Measurements from ENCODE around the gene SMIM12.

Gene SMIM12, protein sequence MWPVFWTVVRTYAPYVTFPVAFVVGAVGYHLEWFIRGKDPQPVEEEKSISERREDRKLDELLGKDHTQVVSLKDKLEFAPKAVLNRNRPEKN

DNA sequence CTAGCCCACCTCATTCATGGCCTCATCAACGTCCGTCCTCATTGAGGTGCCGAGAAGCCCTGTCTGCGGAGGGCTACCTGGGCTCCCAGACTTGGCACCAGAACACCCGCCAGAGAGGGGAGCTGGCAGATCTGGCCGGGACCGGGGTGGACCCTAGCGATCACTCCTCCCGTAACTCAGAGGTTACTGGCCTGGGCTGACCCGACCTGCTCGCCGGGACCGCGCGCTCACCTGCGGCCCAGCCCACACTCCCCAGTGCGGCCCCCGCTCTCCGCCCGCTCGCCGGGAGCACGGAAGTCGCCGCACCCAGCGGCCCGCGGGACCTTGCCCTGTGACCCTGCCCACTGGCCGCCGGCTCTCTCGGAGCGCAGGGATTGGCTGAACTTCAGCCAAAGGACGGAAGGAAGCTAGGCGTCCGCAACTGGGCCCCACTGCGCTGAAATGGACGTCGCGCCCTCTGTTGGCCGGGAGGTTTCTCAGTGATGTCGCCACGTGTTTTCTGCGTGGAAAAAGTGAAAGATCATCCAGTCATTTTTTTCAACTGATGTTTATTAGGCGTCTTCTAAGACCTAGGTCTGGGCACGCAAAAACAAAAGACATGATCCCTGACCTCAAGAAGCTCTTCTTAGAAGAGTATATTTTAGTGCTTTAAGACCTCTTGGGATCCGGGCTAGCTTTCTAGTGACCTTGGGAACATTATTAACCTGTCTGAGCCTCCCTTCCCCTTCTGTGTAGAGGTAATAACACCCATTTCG, at the start of gene SMIM12:
TSS of gene SMIM12 (minus strand) at position 304 of the 755 bp plus-strand sequence. CDS start 3,772 bp downstream, outside the sequence.
- DNase-seq (ENCODE audit: low read depth in 2 of 2): peak; percentile 77 to 79

DNA sequence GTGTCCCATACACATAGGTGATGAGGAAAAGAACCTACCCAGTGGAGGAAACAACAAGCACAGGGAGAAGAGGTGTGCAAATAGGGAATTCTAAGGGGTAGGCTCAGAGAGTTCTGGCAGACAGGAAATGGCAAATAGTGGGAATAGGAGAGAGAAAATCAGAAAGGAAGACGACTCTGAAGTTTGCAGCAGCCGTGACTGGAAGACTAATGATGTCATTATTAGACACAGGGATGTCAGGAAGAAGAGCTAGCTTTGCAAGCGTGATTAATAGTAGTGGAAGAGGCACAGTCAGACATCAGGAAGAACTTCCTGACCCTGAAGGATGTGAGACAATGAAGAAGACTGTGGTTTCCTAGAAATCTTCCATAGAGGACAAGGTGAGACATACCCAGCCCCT, 48.8 kb upstream of the SMIM12 start:
- no peak for DNase-seq (ENCODE audit: low read depth in 2 of 2)

DNA sequence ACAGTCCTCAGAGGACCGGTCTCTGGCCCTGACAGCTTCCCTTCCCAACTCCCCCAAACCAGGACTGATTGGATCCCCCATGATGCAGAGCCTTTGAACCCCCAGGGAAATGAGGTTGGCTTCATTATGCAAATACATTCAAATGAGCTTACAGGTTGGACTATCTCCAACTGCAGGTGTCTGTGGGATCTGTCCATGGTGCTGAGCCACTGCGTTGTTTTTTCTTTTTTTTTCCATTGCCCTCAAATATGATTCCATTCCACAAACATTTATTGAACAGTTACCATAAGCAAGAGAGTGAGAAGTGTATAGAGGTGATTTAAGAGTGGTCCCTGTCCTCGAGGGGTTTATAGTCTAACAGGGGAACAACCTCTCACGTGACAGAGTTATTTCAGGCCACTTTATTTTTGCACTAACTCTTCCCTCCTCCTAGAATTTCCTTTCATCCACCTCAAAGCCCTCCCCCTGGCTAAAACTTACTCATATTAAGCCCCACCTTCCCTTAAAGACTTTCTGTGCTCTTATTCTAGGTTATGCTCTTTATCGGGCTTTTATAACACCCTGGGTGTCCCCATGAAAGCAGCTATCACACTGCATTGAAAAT, 48.0 kb upstream of the SMIM12 start:
- DNase-seq (ENCODE audit: low read depth in 2 of 2): no peak

DNA sequence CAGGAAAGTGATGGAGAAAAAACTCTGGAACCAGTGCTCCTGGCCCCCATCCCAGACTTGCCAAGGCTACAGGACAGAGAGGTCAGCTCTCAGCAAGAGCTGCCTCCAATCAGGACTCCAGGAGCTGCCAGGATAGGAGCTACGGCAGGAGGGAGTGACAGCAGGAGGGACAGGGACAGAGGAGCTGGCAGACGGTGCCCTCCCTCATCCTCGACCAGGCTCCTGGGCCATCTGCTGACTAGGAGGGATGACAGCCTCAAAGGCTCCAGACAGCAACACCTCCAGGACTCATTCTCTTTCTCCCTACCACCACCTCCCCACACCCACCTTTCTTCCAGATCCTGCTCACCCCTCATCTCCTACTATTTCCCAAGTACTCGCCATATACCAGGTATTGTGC, 47.2 kb upstream of the SMIM12 start:
- no peak for DNase-seq (ENCODE audit: low read depth in 2 of 2)

DNA sequence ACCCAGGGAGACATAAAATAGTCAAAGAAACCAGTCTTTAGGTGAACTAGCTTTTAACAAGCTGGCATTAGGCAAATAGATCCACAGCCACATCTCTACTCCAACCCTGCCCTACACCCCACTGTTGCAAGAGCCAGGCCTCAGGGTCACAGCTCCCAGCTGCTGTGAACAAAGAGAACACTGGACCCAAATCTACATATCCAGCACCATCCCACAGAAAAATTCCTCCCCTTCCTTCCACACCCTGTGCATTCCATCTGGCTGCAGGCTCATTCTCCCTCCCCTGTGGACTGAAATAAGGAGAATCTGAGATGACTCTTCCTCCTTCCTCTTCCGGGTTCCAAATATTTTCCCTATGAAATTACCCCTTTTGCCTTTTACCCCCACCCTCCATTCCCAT, 46.7 kb upstream of the SMIM12 start:
- DNase-seq (ENCODE audit: low read depth in 2 of 2): no peak

DNA sequence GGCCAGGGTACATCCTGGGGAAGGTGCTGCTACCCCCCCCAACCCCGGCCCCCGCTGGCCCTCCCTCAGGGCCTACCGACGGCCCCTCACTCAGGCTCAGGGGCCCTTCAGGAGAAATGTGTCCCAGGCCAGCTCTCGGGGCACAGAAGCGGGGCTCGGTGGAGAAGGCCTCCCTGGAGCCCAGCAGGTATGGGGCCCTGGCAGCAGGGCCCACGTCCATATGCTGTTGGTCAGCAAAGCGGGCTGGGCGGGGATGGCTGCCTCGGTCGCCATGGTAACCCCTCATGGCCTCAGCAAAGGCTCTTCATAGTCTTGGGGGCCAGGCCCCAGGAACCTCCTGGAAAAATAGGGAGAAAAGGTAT, 45.5 kb upstream of the SMIM12 start:
- DNase-seq (ENCODE audit: low read depth in 2 of 2): no peak

DNA sequence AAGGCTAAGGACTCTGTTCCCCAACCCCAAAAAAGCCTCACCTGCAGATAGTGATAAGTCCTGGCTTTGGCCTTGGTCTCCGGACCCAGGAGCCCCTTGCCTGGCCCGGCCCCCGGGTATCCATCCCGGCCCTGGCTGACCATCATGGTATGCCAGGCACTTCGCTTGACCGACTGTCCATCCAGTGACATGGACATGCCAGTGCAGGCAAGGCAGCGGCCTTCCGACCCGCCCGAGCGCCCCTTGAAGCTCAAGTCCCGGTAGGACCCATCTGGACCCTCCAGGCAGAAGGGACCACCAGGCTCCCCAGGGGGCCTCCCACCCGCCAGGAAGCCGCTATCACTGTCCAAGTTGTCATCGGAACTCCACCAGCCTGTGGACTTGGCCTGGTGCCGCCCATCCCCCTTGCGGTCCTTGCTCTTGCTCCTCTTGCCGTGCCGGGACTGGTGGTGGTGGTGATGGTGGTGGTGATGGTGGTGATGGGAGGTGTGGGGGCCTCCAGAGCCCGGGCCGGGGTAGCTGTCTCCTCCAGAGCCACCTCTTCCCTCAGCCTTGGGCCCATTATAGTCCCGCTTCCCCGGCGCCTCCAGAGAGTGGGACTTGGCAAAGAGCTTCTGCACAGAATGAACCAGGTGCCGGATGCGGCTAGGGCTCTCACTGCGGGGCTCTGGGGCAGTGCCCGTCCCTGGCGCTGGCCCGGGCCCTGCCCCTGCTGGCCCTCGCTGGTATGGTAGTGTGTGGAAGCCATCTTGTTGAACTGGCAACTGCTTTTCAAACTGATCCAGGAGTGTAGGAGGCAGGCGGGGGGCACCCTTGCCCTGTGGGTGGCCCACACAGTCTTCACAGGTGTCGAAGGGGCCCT, 44.9 kb upstream of the SMIM12 start:
- DNase-seq (ENCODE audit: low read depth in 2 of 2): no peak

DNA sequence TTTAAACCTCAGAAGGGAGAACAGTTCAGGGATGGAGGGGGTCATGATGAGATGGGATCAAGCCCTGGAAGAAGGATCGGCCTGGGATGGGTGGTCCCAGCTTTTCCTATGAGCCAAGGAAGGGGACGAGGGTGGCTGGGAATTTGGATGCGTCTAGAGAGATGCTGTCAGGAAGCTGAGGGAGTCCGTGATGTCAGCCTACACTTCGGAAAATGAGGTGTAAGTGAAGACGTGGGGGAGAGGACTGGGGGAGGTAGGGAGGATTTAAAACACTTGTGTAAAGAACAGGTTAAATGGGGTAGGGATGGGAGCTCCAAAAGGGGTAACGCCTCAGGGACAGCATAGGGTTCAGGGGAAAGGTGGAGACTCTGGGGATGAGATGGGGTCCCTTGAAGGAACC, 42.4 kb upstream of the SMIM12 start:
- no peak for DNase-seq (ENCODE audit: low read depth in 2 of 2)

DNA sequence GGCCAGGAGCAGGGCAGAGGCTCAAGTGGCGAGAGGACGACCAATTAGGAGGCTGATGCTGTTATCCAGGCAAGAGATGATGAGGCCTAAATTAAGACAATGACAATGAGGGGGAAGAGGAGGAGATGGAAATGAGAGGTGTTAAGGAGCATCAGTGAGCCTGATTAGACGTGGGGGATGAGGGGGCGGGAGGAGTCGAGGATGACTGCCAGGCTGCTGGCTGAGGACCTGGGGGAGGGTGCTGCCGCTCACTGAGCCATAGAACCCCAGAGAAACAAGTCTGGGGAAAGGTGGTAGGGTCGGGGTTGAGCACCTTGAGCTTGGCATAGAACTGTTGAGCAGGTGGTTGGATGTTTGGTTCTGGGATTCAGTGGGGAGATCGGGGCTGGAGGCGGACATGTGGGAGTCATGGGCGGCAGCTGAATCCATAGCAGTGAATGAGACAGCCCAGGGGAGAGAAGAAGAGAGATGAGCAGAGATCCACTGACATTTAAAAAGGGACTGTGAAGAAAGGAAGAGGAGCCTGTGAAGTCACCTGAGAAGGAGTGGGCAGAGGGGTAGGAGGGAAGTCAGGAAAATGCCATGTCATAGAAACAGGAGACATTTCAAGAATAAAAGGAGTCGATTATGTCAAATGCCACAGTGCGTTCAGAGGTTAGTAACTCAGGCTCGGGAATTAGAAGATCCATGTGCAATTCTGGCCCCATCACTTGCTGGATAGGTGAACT, 41.4 kb upstream of the SMIM12 start:
- no peak for DNase-seq (ENCODE audit: low read depth in 2 of 2)

DNA sequence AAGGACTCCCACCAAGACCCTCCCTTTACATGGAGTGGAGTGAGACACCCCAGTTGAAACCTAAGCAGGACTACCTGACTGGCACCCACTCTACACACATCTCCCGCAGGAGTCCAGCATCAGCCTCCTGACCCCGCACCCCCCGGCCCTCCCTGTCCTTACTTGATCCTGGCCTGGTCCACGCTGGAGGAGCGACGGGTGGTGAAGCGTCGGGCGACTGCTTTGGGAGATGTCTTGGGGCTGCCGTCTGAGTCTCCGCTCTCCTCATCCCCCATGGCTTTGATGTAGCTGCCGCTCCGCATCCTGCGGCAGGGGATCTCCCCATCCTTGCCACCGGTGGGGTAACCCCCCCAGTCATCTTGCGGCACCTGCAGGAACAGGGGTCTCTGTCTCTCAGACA, 40.4 kb upstream of the SMIM12 start:
- DNase-seq (ENCODE audit: low read depth in 2 of 2): no peak

DNA sequence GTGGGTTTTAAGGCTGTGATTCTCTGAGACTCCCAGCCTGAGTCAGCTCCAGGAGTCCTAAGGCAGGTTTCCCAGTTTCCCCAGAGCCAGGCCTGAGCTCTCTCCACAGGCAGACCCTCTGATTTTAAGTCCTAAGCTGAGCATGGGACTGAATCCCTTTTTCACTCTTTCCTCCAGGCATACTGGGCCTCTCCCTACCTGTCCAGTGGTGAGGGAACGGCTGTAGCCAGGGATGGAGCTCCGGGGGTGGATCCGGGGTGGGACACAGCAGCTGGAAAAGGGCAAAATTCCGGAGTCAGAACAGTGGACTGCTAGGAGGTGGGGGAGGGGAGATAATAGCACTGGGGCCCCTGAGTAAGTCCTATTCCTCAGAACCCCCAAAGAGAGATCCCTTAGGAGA, 39.9 kb upstream of the SMIM12 start:
- no peak for DNase-seq (ENCODE audit: low read depth in 2 of 2)

DNA sequence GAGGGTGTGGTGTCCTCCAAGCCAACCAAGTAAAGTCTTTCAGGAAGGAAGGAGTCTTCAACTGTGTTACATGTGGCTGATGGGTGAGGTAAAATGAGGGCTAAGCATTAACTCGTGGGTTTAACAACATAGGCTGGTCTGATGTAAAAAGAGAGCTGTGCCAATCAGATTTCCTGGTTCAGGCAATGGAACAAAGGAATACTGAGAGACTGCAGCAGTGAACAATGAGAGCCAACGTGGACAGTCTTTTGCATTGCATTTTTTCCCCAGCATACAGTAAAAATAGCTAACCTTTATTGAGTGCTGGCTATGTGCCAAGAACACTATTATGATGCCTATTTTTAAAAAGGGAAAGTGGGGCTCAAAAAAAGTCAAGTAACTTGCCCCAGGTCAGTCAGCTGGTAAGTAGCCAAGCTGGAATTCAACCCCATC, 38.8 kb upstream of the SMIM12 start:
- DNase-seq (ENCODE audit: low read depth in 2 of 2): no peak

DNA sequence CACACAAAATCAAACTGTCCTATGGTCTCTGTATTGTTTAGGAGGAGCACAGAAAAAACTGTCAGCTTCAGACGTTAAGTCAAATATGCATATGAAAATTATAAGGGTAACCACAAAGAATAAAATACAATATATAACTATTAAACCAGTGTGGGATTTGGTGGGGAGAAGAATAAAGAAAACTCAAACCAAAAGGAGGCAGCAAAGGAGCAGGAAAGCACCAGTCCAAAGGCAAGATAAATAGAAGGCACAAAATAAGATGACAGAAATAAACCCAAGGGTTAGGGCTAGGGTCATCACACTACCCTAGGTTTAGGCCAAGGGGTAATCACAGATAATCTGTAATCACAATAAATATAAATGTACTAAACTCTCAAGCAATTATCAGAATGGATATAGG, 37.1 kb upstream of the SMIM12 start:
- no peak for DNase-seq (ENCODE audit: low read depth in 2 of 2)

DNA sequence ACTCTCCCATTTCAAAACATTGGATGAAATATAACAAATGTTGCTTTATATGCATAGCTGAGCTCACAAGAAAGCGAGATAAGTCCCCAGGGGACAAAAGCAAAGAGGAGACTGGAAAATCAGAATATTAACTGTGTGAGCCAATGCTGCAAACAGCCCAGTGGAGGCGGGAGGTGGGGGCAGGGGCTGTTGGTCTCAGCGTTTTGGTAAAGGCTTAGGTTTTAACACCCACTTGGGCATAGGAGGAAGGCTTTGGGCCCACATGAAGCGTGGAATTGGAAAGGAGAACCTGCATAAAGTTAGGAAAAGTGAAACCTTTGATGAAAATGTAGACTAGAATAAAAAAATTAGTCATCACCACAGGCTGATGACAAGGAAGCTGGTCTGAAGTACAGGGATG, 30.2 kb upstream of the SMIM12 start:
- DNase-seq (ENCODE audit: low read depth in 2 of 2): no peak

DNA sequence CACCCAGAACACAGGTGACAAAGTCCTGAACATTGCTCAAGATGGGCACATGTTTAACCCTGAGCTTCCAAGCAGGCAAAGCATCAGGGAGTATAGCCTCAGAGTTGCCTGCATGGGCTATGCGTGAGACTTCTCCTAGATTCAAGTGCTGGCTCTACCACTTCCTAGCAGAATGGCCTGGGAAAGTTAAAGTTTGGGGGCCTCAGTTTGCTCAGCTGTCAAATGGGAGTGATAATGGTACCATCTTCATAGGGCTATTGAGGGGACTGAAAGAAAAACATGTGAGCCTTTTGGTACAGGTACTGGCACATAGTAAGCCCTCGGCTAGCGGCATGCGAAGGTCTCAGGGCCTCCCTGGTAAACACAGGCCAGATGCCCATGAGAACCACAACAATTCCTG, 28.0 kb upstream of the SMIM12 start:
- DNase-seq (ENCODE audit: low read depth in 2 of 2): no peak

DNA sequence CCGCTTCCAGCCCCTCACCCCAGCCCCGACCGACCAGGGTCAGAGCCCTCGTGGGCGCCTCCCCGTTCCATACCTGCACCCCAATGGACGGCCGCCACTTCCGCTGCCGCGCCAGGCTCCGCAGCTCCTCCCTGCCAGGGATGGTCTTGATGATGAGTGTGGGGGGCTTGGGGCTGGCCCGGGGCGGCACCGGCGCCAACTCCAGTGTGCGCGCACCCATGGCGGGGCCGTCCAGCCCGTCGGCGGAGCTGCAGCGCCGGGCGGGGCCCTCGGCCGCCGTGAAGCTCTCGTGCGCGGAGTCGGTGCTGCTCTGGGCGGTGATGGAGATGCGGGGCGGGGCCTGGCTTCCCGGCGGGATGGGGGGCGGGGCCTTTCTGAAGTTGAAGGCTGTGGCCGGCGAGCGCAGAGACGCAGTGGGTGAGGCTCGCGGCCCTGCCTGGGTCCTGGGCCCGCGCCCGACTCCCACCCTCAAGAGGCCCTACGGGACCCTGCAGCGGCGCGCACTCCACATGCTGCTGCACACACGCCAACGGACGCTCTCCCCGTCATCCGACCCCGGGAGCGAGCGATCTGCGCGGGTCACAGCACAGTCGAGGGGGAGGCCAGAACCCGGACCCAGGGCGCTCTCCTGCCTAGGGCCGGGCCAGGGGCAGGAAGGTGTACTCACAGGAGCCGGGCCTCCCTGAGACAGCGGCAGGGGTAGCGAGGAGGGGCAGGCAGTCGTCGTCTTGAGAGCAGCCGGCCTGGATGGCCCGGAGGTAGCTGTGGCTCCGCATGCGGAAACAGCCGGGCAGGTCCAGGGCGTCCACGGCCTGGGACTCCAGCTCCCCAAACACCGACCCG, 26.1 kb upstream of the SMIM12 start:
- no peak for DNase-seq (ENCODE audit: low read depth in 2 of 2)

DNA sequence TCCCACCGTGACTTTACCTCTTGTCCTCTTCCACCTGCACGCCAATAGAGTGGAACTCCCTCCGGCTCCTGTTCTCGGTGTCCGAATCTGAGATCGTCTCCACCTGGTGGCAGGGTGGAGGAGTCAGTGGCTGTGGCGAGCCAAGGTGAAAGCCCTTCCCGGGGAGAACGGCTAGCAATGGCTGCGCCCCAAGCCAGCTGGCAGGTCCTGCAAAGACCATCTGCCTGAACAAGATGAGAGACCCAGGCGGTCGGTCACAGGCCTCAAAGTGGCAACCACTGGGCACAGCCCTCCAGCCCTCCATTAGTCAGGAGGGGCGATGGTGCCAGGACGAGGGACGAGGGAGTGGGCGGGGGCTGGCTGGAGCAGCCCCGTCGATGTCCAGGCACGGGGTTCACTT, 25.4 kb upstream of the SMIM12 start:
- DNase-seq (ENCODE audit: low read depth in 2 of 2): no peak

DNA sequence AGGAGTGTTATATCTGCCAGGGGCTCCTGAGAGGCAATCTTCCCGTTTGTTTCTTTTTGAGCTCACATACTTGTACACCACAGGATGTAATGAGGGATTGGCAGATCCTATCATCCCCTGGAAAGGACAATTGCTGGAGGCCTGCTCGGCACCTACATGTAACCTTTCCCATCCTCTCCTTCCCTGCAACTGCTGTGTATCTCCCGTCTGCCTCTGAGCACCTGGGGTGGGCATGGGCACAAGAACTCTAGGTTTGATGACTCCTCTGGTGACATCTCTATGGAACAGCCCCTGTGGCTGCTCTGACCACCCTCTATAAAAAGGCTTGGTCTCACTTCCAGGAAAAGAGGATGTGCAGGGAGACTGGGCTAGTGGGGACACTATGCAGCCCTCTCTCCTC, 25.0 kb upstream of the SMIM12 start:
- DNase-seq (ENCODE audit: low read depth in 2 of 2): no peak

DNA sequence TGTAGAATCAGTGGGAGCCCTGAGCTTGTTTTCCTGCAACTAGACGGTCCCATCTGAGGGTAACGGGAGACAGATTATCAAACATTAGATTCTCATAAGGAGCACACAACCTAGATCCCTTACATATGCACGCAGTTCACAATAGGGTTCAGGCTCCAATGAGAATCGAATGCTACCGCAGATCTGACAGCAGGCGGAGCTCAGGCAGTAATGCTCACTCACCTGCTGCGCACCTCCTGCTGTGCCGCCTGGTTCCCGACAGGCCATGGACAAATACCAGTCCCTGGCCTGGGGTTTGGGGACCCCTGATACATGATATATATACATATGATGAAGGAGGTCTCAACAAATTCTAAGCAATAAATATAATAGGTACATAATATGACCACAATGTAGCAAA, 19.7 kb upstream of the SMIM12 start:
- DNase-seq (ENCODE audit: low read depth in 2 of 2): no peak

DNA sequence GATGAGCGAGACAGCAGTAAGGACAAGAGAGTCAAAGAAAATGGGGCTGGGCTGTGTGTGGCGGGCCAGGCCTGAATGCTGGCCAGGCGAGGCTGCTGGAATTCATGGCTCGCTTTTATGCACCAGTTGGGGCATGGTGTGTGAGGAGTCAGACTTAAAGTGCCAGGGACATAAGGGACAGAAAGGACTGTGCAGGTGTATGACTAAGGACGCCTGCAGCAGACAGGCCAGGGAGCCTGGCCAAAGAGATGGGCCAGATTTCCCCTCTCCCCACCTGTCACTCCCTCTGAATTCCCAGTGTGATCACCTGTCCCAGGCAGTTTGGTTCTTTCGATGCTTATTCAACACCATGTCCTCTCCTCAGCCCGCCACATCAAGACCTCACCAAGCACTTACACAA, 16.9 kb upstream of the SMIM12 start:
- no peak for DNase-seq (ENCODE audit: low read depth in 2 of 2)

All from fibroblast of skin of left quadriceps (primary cell).